ENCODE measurements around the gene SNX21. TPM values are rescaled to one million over a fixed set of nuclear protein-coding genes. Genes with fewer than 3 reads are reported as not detected.

Gene SNX21
- total RNA-seq, 2 experiments from 2014 or later = 0.91 to 1.6 TPM

- Mint-ChIP-seq H3K27me3 (no peaks in the 10 kb centered on the region), H3K36me3 (ENCODE audit: low read depth) (peaks cover 24% of the 10 kb centered on the region), H3K4me3 (no peak overlapping the region), H3K4me1 (peaks cover 2% of the 10 kb centered on the region), H3K9me3 (no peaks in the 10 kb centered on the region), H3K27ac (no peak overlapping the region)
- POLR2A ChIA-PET = interaction anchor here (0.9 kb wide), 1 partner anchor 14 kb away, joined by 3 read pairs; no protein-coding TSS in a partner anchor
- DNase-seq = no peak
- CTCF ChIA-PET = no interaction called here
Observed at GRCh38 chr20:45842169-45842812, 8.7 kb downstream of the SNX21 start.

GRCh38 chr20:45843506-45843905, 9.9 kb downstream of the SNX21 start:
- no peaks in the 10 kb centered on the region for H3K9me3 Mint-ChIP-seq
- no peak overlapping the region for H3K4me3 Mint-ChIP-seq
- no peak for DNase-seq
- ChIA-PET POLR2A (no interaction called here), CTCF (no interaction called here)
- H3K27me3 Mint-ChIP-seq = no peaks in the 10 kb centered on the region
- H3K36me3 Mint-ChIP-seq (ENCODE audit: low read depth) = peaks cover 27% of the 10 kb centered on the region
- H3K4me1 Mint-ChIP-seq = peaks cover 2% of the 10 kb centered on the region
- H3K27ac Mint-ChIP-seq = no peak overlapping the region

- Mint-ChIP-seq H3K4me1 (peaks cover 2% of the 10 kb centered on the region), H3K36me3 (ENCODE audit: low read depth) (peaks cover 32% of the 10 kb centered on the region), H3K27me3 (no peaks in the 10 kb centered on the region), H3K4me3 (no peak overlapping the region), H3K27ac (no peak overlapping the region), H3K9me3 (no peaks in the 10 kb centered on the region)
- DNase-seq = no peak
- ChIA-PET POLR2A (interaction anchor here (1.2 kb wide), 1 partner anchor 12 kb away, joined by 3 read pairs; the partner anchor contains the start of genes ACOT8 and ZSWIM3), CTCF (no interaction called here)
Observed at GRCh38 chr20:45845452-45845851, 11.9 kb downstream of the SNX21 start.

GRCh38 chr20:45848421-45848820, 14.8 kb downstream of the SNX21 start:
- Mint-ChIP-seq H3K9me3 (no peaks in the 10 kb centered on the region), H3K27ac (no peak overlapping the region), H3K36me3 (ENCODE audit: low read depth) (peaks cover 34% of the 10 kb centered on the region), H3K27me3 (no peaks in the 10 kb centered on the region), H3K4me1 (peaks cover 3% of the 10 kb centered on the region), H3K4me3 (no peak overlapping the region)
- POLR2A ChIA-PET = interaction anchor here (3.1 kb wide), 1 partner anchor 9 kb away, joined by 11 read pairs; the partner anchor contains the start of genes ACOT8 and ZSWIM3
- CTCF ChIA-PET = no interaction called here
- DNase-seq = no peak

GRCh38 chr20:45848969-45849582, 15.5 kb downstream of the SNX21 start:
- H3K4me3 Mint-ChIP-seq = no peak overlapping the region
- H3K9me3 Mint-ChIP-seq = no peaks in the 10 kb centered on the region
- DNase-seq = no peak
- H3K4me1 Mint-ChIP-seq = peaks cover 8% of the 10 kb centered on the region
- POLR2A ChIA-PET = interaction anchor here (3.1 kb wide), 1 partner anchor 8 kb away, joined by 11 read pairs; the partner anchor contains the start of genes ACOT8 and ZSWIM3
- H3K36me3 Mint-ChIP-seq (ENCODE audit: low read depth) = peaks cover 37% of the 10 kb centered on the region
- H3K27me3 Mint-ChIP-seq = no peaks in the 10 kb centered on the region
- H3K27ac Mint-ChIP-seq = no peak overlapping the region
- CTCF ChIA-PET = no interaction called here

- DNase-seq = no peak
- Mint-ChIP-seq H3K4me1 (peaks cover 15% of the 10 kb centered on the region), H3K9me3 (no peaks in the 10 kb centered on the region), H3K27me3 (no peaks in the 10 kb centered on the region), H3K4me3 (no peak overlapping the region), H3K36me3 (ENCODE audit: low read depth) (peaks cover 35% of the 10 kb centered on the region), H3K27ac (no peak overlapping the region)
- ChIA-PET POLR2A (no interaction called here), CTCF (no interaction called here)
Observed at GRCh38 chr20:45850238-45850637, 16.6 kb downstream of the SNX21 start.

- Mint-ChIP-seq H3K36me3 (ENCODE audit: low read depth) (peaks cover 35% of the 10 kb centered on the region), H3K4me1 (peaks cover 20% of the 10 kb centered on the region), H3K9me3 (no peaks in the 10 kb centered on the region), H3K27ac (no peak overlapping the region), H3K27me3 (no peaks in the 10 kb centered on the region), H3K4me3 (no peak overlapping the region)
- DNase-seq = no peak
- POLR2A ChIA-PET = no interaction called here
- CTCF ChIA-PET = interaction anchor here (0.7 kb wide), 1 partner anchor 17 kb away, joined by 3 read pairs; no protein-coding TSS in a partner anchor
Observed at GRCh38 chr20:45850926-45851325, 17.3 kb downstream of the SNX21 start.

GRCh38 chr20:45851501-45851900, 17.9 kb downstream of the SNX21 start:
- Mint-ChIP-seq H3K4me1 (peaks cover 24% of the 10 kb centered on the region), H3K27ac (no peak overlapping the region), H3K36me3 (ENCODE audit: low read depth) (peaks cover 30% of the 10 kb centered on the region), H3K9me3 (no peaks in the 10 kb centered on the region), H3K4me3 (no peak overlapping the region), H3K27me3 (no peaks in the 10 kb centered on the region)
- POLR2A ChIA-PET = no interaction called here
- CTCF ChIA-PET = interaction anchor here (0.7 kb wide), 1 partner anchor 17 kb away, joined by 3 read pairs; no protein-coding TSS in a partner anchor
- DNase-seq = no peak

GRCh38 chr20:45852326-45852725, 18.7 kb downstream of the SNX21 start:
- Mint-ChIP-seq H3K36me3 (ENCODE audit: low read depth) (peaks cover 30% of the 10 kb centered on the region), H3K4me3 (no peak overlapping the region), H3K27ac (no peak overlapping the region), H3K4me1 (peaks cover 27% of the 10 kb centered on the region), H3K9me3 (no peaks in the 10 kb centered on the region), H3K27me3 (no peaks in the 10 kb centered on the region)
- DNase-seq = no peak
- POLR2A ChIA-PET = interaction anchor here (1.1 kb wide), 1 partner anchor 39 kb away, joined by 4 read pairs; no protein-coding TSS in a partner anchor
- CTCF ChIA-PET = interaction anchor here (1.0 to 1.2 kb wide), 2 partner anchors 30 to 118 kb away, joined by 3 to 5 read pairs; no protein-coding TSS in a partner anchor

GRCh38 chr20:45853484-45853883, 19.9 kb downstream of the SNX21 start:
- peaks cover 28% of the 10 kb centered on the region for H3K36me3 Mint-ChIP-seq (ENCODE audit: low read depth)
- no peak overlapping the region for H3K4me3 Mint-ChIP-seq
- ChIA-PET CTCF (interaction anchor here (1.0 kb wide), 1 partner anchor 117 kb away, joined by 5 read pairs; no protein-coding TSS in a partner anchor), POLR2A (no interaction called here)
- peaks cover 38% of the 10 kb centered on the region for H3K4me1 Mint-ChIP-seq
- no peak for DNase-seq
- no peaks in the 10 kb centered on the region for H3K27me3 Mint-ChIP-seq
- H3K27ac Mint-ChIP-seq = no peak overlapping the region
- H3K9me3 Mint-ChIP-seq = no peaks in the 10 kb centered on the region

GRCh38 chr20:45857114-45857881, 23.7 kb downstream of the SNX21 start, which contains the start of the genes ACOT8 and ZSWIM3:
Gene ACOT8, minus strand, starts transcription at chr20:45857392. Its CDS starts 77 bp downstream, at chr20:45857315.
Gene ZSWIM3, plus strand, starts transcription at chr20:45857614. Its CDS starts 212 bp downstream, at chr20:45857826.
- Mint-ChIP-seq H3K27me3 (no peaks in the 10 kb centered on the region), H3K36me3 (ENCODE audit: low read depth) (peaks cover 27% of the 10 kb centered on the region), H3K4me3 (peak within 1 kb of the TSS; percentile 98), H3K27ac (peak within 1 kb of the TSS; percentile 99), H3K4me1 (peaks cover 55% of the 10 kb centered on the region), H3K9me3 (no peaks in the 10 kb centered on the region)
- CTCF ChIA-PET = interaction anchor here (1.1 to 2.4 kb wide), 6 partner anchors 28 to 157 kb away, joined by 3 to 12 read pairs (median 4); no protein-coding TSS in a partner anchor
- DNase-seq = peak; percentile 96
- POLR2A ChIA-PET = interaction anchor here (0.9 to 4.7 kb wide), 27 partner anchors 10 to 507 kb away, joined by 3 to 41 read pairs (median 5); partner anchors contain the start of genes CTSA, DNTTIP1, NEURL2 and PCIF1

- DNase-seq = peak; percentile 65
- POLR2A ChIA-PET = interaction anchor here (0.6 to 4.7 kb wide), 20 partner anchors 11 to 130 kb away, joined by 3 to 41 read pairs (median 5); partner anchors contain the start of genes PCIF1, UBE2C, ZNF335 and ZSWIM1
- peaks cover 24% of the 10 kb centered on the region for H3K36me3 Mint-ChIP-seq (ENCODE audit: low read depth)
- H3K27me3 Mint-ChIP-seq = no peaks in the 10 kb centered on the region
- peak overlapping the region; percentile 99 for H3K27ac Mint-ChIP-seq
- H3K4me3 Mint-ChIP-seq = peak overlapping the region; percentile 98
- CTCF ChIA-PET = interaction anchor here (1.1 to 1.4 kb wide), 2 partner anchors 112 to 157 kb away, joined by 3 to 4 read pairs; no protein-coding TSS in a partner anchor
- H3K4me1 Mint-ChIP-seq = peaks cover 52% of the 10 kb centered on the region
- H3K9me3 Mint-ChIP-seq = no peaks in the 10 kb centered on the region
Observed at GRCh38 chr20:45857882-45858216, 24.2 kb downstream of the SNX21 start.
